Measurements from ENCODE around the gene HIVEP3.

DNA sequence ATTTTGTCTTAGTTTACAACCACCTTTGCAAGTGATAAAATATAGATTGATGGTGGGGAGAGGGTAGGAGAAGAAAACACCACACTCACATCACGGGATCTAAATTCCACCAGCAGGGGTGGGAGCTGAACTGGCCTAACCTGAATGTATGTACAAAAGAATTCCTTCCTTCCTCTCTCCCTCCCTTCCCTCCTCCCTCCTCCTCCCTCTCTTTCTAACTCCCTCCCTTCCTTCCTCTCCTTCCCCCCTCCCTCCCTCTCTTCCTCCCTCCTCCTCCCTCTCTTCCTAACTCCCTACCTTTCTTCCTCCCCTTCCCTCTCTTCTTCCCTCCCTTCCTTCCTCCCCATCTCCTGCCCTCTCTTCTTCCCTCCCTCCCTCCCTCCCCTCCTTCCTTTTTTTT, 40.2 kb downstream of the HIVEP3 start:
- TF ChIP-seq, protein P1, sequence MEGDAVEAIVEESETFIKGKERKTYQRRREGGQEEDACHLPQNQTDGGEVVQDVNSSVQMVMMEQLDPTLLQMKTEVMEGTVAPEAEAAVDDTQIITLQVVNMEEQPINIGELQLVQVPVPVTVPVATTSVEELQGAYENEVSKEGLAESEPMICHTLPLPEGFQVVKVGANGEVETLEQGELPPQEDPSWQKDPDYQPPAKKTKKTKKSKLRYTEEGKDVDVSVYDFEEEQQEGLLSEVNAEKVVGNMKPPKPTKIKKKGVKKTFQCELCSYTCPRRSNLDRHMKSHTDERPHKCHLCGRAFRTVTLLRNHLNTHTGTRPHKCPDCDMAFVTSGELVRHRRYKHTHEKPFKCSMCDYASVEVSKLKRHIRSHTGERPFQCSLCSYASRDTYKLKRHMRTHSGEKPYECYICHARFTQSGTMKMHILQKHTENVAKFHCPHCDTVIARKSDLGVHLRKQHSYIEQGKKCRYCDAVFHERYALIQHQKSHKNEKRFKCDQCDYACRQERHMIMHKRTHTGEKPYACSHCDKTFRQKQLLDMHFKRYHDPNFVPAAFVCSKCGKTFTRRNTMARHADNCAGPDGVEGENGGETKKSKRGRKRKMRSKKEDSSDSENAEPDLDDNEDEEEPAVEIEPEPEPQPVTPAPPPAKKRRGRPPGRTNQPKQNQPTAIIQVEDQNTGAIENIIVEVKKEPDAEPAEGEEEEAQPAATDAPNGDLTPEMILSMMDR (optimal IDR thresholded peaks at IDR 0.05 in 1 of 3, IDR thresholded peaks at IDR 0.05 in 1 of 3, conservative IDR thresholded peaks at IDR 0.05 in 1 of 3; ENCODE audit: extremely low read depth in 1 of 3, insufficient read depth in 2 of 3, low read length in 3 of 3), result no peak
- no peak for TF ChIP-seq EZH2 (IDR thresholded peaks at IDR 0.05; ENCODE audit: low read length)

Measured in keratinocyte (primary cell).